Activated B cell treated with CpG ODN at 0.5 μM for 24 hours (primary cell): Measurements from ENCODE around the gene TRAPPC3L. TPM values are rescaled to one million over a fixed set of nuclear protein-coding genes. Genes with fewer than 3 reads are reported as not detected.

Experiments
- ATAC-seq: fragments of 200-7000 bp; cut with Tn5 transposase; one replicate; pipeline ENCODE4 v1.10.0; 2021; ENCODE audit warnings: low read depth, mild to moderate bottlenecking, moderate library complexity
- CTCF ChIA-PET: fragments of 350-600 bp; sonication (Branson Sonifier 250); formaldehyde crosslinking; loops from one replicate; lab custom pipeline; 2021; ENCODE audit warnings: antibody characterized with exemption; lab: Charles Lee
- POLR2A ChIA-PET: fragments of 350-600 bp; sonication (Branson Sonifier 250); formaldehyde crosslinking; loops from one replicate; lab custom pipeline; 2021; ENCODE audit warnings: antibody characterized with exemption; lab: Charles Lee
- DNase-seq: peaks from one replicate; pipeline ENCODE4 v3.0.0; 2022
- H3K27ac Mint-ChIP-seq: one replicate; pipeline ENCODE4 v1.8.0; 2020; ENCODE audit warnings: mixed read lengths
- H3K27me3 Mint-ChIP-seq: one replicate; pipeline ENCODE4 v1.8.0; 2021; ENCODE audit warnings: mixed read lengths
- H3K36me3 Mint-ChIP-seq: one replicate; pipeline ENCODE4 v1.8.0; 2021; ENCODE audit warnings: low read depth, mixed read lengths
- H3K4me1 Mint-ChIP-seq: one replicate; pipeline ENCODE4 v1.8.0; 2021; ENCODE audit warnings: mixed read lengths
- H3K4me3 Mint-ChIP-seq: one replicate; pipeline ENCODE4 v1.8.0; 2020; ENCODE audit warnings: mild to moderate bottlenecking, mixed read lengths
- H3K9me3 Mint-ChIP-seq: one replicate; pipeline ENCODE4 v1.8.0; 2020; ENCODE audit warnings: mixed read lengths
- CTCF ChIP-seq: fragments of 200-600 bp; IDR thresholded peaks from one replicate; pipeline ENCODE4 v1.8.0; 2022; ENCODE audit warnings: antibody characterized with exemption, mild to moderate bottlenecking
- intact Hi-C: fragments of 100-400 bp; cut with micrococcal nuclease; formaldehyde crosslinking; loops from one replicate; pipeline ENCODE4 v1.15.1; 2024
- total RNA-seq: library from RNA; stranded (reverse); gene quantifications from 2 replicates; pipeline ENCODE4 v1.2.3, GENCODE V29; 2022

The TRAPPC3L gene
- total RNA-seq, 1 donor from 2014 or later, result not detected

- ATAC-seq, result no peak
- POLR2A ChIA-PET, result no interaction called here
- intact Hi-C loops, result no loop called here
These were observed 33.7 kb upstream of the TRAPPC3L start for GRCh38 chr6:116579143-116579542.

GRCh38 chr6:116578335-116578734 is 32.9 kb upstream of the TRAPPC3L start:
- ChIA-PET POLR2A (no interaction called here), CTCF (interaction anchor here (0.7 kb wide), 1 partner anchor 291 kb away, joined by 3 read pairs; no protein-coding TSS in a partner anchor)
- DNase-seq (no peak), ATAC-seq (no peak)
- no peak overlapping the region for H3K27ac Mint-ChIP-seq
- peaks cover 68% of the 10 kb centered on the region for H3K36me3 Mint-ChIP-seq
- no peak overlapping the region for H3K4me3 Mint-ChIP-seq
- H3K27me3 Mint-ChIP-seq, result no peaks in the 10 kb centered on the region
- no peaks in the 10 kb centered on the region for H3K9me3 Mint-ChIP-seq
- intact Hi-C loops, result no loop called here
- TF ChIP-seq CTCF, result no peak
- peaks cover 13% of the 10 kb centered on the region for H3K4me1 Mint-ChIP-seq

More at GRCh38 chr6:116579143-116579542, 33.7 kb upstream of the TRAPPC3L start:
- Mint-ChIP-seq H3K27me3 (no peaks in the 10 kb centered on the region), H3K9me3 (no peaks in the 10 kb centered on the region), H3K27ac (no peak overlapping the region), H3K4me3 (no peak overlapping the region), H3K36me3 (peaks cover 73% of the 10 kb centered on the region), H3K4me1 (peaks cover 5% of the 10 kb centered on the region)
- no peak for DNase-seq
- CTCF ChIA-PET, result no interaction called here
- TF ChIP-seq CTCF, result no peak

- intact Hi-C loops, result no loop called here
- peaks cover 21% of the 10 kb centered on the region for H3K4me1 Mint-ChIP-seq
- no peak overlapping the region for H3K4me3 Mint-ChIP-seq
- no peaks in the 10 kb centered on the region for H3K27me3 Mint-ChIP-seq
- H3K9me3 Mint-ChIP-seq, result no peaks in the 10 kb centered on the region
- no peak overlapping the region for H3K27ac Mint-ChIP-seq
- no peak for TF ChIP-seq CTCF
- ChIA-PET POLR2A (no interaction called here), CTCF (interaction anchor here (0.7 kb wide), 1 partner anchor 290 kb away, joined by 3 read pairs; no protein-coding TSS in a partner anchor)
- H3K36me3 Mint-ChIP-seq, result peaks cover 64% of the 10 kb centered on the region
- ATAC-seq (no peak), DNase-seq (no peak)
These were observed 32.0 kb upstream of the TRAPPC3L start for GRCh38 chr6:116577486-116577885.

DNA sequence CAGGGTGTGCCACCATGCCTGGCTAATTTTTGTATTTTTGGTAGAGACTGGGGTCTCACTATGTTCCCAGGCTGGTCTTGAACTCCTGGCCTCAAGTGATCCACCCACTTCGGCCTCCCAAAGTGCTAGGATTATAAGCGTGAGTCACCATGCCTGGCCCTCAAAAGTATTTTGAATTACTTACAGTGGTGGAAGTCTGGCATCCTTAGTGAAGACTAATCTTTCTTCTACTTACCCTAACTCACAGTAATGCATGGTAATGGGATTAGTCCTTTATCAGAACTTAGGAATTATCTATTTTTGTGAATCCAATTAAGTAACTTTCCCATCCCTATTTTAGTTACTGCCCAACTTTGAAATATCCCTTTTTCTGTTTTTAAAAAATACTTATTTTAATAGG is 29.7 kb upstream of the TRAPPC3L start:
- CTCF ChIA-PET, result no interaction called here
- Mint-ChIP-seq H3K27me3 (no peaks in the 10 kb centered on the region), H3K36me3 (peaks cover 63% of the 10 kb centered on the region), H3K4me3 (no peak overlapping the region), H3K27ac (no peak overlapping the region), H3K9me3 (no peaks in the 10 kb centered on the region), H3K4me1 (peaks cover 39% of the 10 kb centered on the region)
- no peak for ATAC-seq
- intact Hi-C loops, result no loop called here
- POLR2A ChIA-PET, result interaction anchor here (0.7 kb wide), 1 partner anchor 37 kb away, joined by 7 read pairs; no protein-coding TSS in a partner anchor
- no peak for DNase-seq
- TF ChIP-seq CTCF, result no peak

- no peak for ATAC-seq
- Mint-ChIP-seq H3K9me3 (no peaks in the 10 kb centered on the region), H3K4me1 (peaks cover 51% of the 10 kb centered on the region), H3K4me3 (peak overlapping the region; percentile 95), H3K27ac (peak overlapping the region; percentile 94), H3K36me3 (peaks cover 43% of the 10 kb centered on the region), H3K27me3 (no peaks in the 10 kb centered on the region)
- TF ChIP-seq CTCF, result no peak
- CTCF ChIA-PET, result interaction anchor here (0.9 to 3.1 kb wide), 7 partner anchors 9 to 355 kb away, joined by 3 to 17 read pairs (median 5); partner anchors contain the start of gene TSPYL1
- intact Hi-C loops, result loop anchor here (5.0 kb wide), 3 partner anchors 200 to 1030 kb away; partner anchors contain the start of genes DSE, GOPC and NT5DC1
- POLR2A ChIA-PET, result interaction anchor here (0.7 to 3.8 kb wide), 6 partner anchors 44 to 318 kb away, joined by 3 to 50 read pairs (median 10); partner anchors contain the start of genes RSPH4A, TSPYL1 and TSPYL4
- no peak for DNase-seq
These were observed 26.7 kb upstream of the TRAPPC3L start for GRCh38 chr6:116572162-116572561.
